ENCODE results near the gene CDHR5.

CDHR5 gene

DNA sequence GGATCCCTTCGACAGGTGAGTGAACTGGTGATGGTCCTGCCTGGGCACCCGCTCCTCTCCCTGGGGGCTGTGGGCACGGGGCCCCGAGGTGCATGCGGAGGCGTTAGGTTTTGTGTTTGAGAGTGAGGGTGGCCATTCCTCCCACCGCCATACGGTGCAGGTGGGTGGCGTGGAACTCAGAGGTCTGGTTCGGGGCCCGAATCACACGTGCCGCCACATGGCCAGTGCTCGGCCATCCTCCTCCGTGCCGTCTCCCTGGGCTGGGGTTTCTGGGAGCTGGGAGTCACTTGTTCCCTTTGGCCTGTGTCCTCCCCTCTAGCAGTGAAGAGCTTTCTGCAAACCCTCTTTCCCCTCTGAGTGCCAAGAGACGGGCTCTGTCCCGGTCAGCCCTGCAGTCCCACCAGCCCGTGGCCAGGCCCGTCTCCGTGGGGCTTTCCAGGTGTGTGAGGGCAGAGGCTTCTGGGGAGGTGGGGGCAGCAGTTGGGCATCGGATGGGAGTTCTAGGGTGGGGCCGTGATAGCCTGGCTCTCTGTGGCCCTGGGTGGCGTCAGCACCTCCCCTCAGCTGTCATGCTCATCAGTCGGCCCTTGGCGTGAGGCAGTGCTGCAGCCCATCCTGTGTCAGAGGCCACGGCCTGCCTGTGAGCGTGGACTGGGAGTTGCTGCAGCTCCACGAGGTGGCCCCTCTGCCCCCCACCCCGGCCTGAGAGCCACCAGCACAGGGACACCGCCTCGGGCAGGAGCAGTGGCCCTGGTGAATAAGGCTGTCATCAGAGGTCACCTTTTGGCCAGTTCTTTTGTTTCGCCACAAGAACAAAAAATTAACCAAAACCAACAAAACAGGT is 19.2 kb downstream of the CDHR5 start:
- TF ChIP-seq, protein P1, sequence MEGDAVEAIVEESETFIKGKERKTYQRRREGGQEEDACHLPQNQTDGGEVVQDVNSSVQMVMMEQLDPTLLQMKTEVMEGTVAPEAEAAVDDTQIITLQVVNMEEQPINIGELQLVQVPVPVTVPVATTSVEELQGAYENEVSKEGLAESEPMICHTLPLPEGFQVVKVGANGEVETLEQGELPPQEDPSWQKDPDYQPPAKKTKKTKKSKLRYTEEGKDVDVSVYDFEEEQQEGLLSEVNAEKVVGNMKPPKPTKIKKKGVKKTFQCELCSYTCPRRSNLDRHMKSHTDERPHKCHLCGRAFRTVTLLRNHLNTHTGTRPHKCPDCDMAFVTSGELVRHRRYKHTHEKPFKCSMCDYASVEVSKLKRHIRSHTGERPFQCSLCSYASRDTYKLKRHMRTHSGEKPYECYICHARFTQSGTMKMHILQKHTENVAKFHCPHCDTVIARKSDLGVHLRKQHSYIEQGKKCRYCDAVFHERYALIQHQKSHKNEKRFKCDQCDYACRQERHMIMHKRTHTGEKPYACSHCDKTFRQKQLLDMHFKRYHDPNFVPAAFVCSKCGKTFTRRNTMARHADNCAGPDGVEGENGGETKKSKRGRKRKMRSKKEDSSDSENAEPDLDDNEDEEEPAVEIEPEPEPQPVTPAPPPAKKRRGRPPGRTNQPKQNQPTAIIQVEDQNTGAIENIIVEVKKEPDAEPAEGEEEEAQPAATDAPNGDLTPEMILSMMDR (IDR thresholded peaks at IDR 0.05; ENCODE audit: extremely low read depth, missing control alignments) = no peak
- no peak for DNase-seq (ENCODE audit: low spot score)

DNA sequence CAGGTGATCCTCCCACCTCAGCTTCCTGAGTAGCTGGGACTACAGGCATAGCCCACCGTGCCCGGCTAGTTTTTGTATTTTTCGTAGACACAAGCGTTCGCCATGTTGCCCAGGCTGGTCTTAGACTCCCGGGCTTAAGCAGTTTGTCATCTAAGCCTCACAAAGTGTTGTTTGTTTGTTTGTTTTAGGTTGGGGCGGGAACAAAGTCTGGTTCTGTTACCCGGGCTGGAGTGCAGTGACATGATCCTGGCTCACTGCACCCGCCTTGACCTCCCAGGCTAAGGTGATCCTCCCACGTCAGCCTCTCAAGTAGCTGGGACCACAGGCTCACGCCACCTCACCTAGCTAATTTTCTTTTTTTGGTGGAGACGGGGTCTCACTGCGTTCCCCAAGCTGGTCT is 21.6 kb downstream of the CDHR5 start:
- no peak for DNase-seq (ENCODE audit: low spot score)
- TF ChIP-seq, protein P1 (IDR thresholded peaks at IDR 0.05; ENCODE audit: extremely low read depth, missing control alignments) = no peak

DNA sequence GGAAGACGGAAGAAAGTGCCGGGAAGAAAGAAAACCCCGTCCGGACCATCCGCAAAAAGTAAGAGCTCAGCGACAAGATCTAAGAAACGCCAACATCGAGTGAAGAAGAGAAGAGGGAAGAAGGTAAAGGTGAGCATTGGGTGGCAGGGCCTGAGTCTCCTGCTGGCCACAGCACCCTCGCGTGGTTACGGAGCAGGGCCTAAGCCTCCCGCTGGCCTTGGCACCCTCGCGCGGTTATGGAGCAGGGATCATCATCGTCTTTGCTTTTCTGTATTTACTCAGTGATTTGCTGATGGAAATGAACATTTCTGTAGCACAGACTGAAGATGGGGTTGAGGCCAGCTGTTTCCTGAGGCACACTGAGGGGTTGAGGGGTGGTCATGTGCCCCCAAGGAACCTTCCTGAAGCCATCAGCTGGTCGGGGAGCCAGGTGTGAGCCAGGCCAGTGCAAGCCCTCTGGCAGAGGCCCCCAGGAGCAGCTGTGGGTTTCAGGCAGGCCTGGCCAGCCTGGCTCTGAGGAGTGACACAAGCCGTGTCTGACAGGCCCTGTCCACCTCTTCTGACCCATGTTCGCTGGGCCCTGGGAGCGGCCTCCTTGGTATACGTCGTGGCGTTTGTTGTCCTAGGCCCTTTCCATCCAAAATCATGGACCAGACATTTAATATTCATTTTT is 23.0 kb downstream of the CDHR5 start:
- TF ChIP-seq, protein P1 (IDR thresholded peaks at IDR 0.05; ENCODE audit: extremely low read depth, missing control alignments) = no peak
- DNase-seq (ENCODE audit: low spot score) = no peak

DNA sequence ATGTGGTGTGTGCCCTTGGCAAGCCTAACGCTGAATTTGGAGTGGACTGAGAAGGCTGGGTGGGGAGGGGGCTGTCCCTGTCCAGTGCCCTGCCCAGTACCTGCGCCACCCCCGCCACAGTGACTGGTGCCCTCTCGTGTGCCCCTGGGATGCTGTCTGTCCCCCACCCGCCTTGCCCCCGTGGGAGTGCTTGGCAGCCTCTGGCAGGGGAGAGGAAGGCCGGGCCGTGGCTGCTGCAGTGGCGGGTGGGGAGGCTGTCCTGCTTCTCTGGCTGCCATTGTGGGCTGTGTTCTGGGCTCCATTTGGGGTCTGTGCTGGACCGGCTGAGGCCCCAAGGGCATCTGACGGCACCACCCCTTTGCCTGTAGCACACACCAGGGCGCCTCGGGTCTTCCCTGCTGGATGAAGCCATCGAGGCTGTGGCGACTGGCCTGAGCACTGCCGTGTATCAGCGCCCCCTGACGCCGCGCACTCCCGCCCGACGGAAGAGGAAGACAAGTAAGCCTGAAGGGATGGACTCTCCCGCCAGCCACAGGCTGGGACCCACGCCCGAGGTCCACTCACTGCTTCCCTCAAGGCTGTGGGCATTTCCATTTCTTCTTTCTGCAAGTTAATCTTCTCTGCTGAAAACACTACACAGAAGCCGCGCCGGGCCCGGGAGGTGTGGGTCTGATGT is 26.6 kb downstream of the CDHR5 start:
- TF ChIP-seq, protein P1 (IDR thresholded peaks at IDR 0.05; ENCODE audit: extremely low read depth, missing control alignments) = no peak
- DNase-seq (ENCODE audit: low spot score) = no peak

DNA sequence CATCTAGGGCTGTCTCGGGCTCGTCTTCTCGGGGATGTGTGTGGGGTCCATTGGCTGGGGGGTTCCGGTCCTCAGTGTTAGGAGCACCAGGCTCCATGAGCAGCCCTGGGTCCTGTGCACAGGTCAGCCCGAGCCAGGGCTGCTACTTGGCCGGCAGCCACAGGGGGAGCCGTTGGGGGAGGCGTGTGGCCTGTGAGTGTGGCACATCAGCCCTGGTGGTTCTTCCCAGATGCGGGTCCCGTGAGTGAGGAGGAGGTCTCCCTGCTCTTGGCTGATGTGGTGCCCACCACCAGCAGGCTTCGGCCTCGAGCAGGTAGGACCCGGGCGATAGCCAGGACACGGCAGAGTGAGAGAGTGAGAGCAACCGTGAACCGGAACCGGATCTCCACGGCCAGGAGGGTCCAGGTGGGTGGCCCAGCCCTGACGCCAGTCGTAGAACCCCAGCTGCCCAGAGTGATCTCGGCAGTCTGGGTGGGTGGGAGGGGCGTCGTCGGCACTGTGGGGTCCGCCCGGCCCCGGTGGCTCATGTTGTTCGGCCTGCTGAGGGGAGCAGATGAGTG is 27.5 kb downstream of the CDHR5 start:
- TF ChIP-seq, protein P1 (IDR thresholded peaks at IDR 0.05; ENCODE audit: extremely low read depth, missing control alignments) = no peak
- no peak for DNase-seq (ENCODE audit: low spot score)

DNA sequence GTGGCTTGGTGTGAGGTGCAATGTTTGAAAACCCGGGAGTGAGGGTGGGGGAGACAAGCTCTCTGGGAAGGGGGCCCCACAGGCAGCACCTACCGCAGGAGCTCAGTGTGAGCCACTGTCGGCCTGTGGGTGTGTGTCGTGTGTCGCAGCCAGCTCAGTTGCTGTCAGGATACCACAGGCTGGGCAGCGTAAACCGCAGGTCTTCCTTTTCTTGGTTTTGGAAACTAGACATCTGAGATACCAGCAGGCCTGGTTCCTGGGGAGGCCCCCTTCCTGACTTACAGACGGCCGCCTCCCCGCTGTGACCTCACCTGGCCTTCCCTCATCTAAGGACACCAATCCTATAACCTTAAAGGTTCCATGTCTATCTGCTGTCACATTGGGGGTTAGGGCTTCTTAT is 28.4 kb downstream of the CDHR5 start:
- DNase-seq (ENCODE audit: low spot score) = no peak
- TF ChIP-seq, protein P1 (IDR thresholded peaks at IDR 0.05; ENCODE audit: extremely low read depth, missing control alignments) = no peak
